HepG2 (cell line): Measurements from ENCODE around the gene RAI14. TPM values are rescaled to one million over a fixed set of nuclear protein-coding genes. Genes with fewer than 3 reads are reported as not detected.
A peak's percentile ranks its signal among the peaks of the same experiment; 100 is the strongest.

Experiments used
- BRF2 ChIP-seq: sonication (generic); formaldehyde crosslinking; IDR thresholded peaks from 2 replicates; pipeline ENCODE4 v1.8.1; 2022; ENCODE audit warnings: mild to moderate bottlenecking, missing genetic modification reagents
- DRAP1 ChIP-seq: IDR thresholded peaks from 2 replicates; pipeline ENCODE4 v1.6.1; 2016; ENCODE audit warnings: missing genetic modification reagents, missing compliant biosample characterization
- FOSL2 ChIP-seq: sonication (generic); formaldehyde crosslinking; IDR thresholded peaks from 2 replicates; pipeline ENCODE4 v1.4.0; 2020; ENCODE audit warnings: missing genetic modification reagents
- GABPB1 ChIP-seq: IDR thresholded peaks from 2 replicates; pipeline ENCODE4 v1.6.1; 2016; ENCODE audit warnings: mild to moderate bottlenecking, missing genetic modification reagents, moderate library complexity, missing compliant biosample characterization
- HNF4A ChIP-seq: sonication (generic); formaldehyde crosslinking; IDR thresholded peaks from 2 replicates; pipeline ENCODE4 v1.4.0; 2020; ENCODE audit warnings: missing genetic modification reagents
- KAT7 ChIP-seq: IDR thresholded peaks from 2 replicates; pipeline ENCODE4 v1.6.1; 2018; ENCODE audit warnings: borderline replicate concordance, missing compliant biosample characterization
- KDM5B ChIP-seq: sonication (generic); formaldehyde crosslinking; IDR thresholded peaks from 2 replicates; pipeline ENCODE4 v1.4.0; 2020; ENCODE audit warnings: missing genetic modification reagents, mild to moderate bottlenecking, borderline replicate concordance
- KLF13 ChIP-seq: sonication (generic); formaldehyde crosslinking; IDR thresholded peaks from 2 replicates; pipeline ENCODE4 v1.4.0; 2020; ENCODE audit warnings: mild to moderate bottlenecking, missing genetic modification reagents
- NR2C2 ChIP-seq: sonication (generic); formaldehyde crosslinking; IDR thresholded peaks from 2 replicates; pipeline ENCODE4 v1.4.0; 2020; ENCODE audit warnings: missing genetic modification reagents, mild to moderate bottlenecking, moderate library complexity, borderline replicate concordance
- PRDM15 ChIP-seq: sonication (generic); formaldehyde crosslinking; IDR thresholded peaks from 2 replicates; pipeline ENCODE4 v1.4.0; 2020; ENCODE audit warnings: missing genetic modification reagents
- ZNF30 ChIP-seq: sonication (generic); formaldehyde crosslinking; IDR thresholded peaks from 2 replicates; pipeline ENCODE4 v1.5.0; 2020; ENCODE audit warnings: mild to moderate bottlenecking, missing genetic modification reagents
- ZNF333 ChIP-seq: sonication (generic); formaldehyde crosslinking; IDR thresholded peaks from 2 replicates; pipeline ENCODE4 v1.4.0; 2020; ENCODE audit warnings: mild to moderate bottlenecking, missing genetic modification reagents, borderline replicate concordance
- ZNF431 ChIP-seq: sonication (generic); formaldehyde crosslinking; IDR thresholded peaks from 2 replicates; pipeline ENCODE4 v1.9.0; 2022; ENCODE audit warnings: missing genetic modification reagents, low read depth, mild to moderate bottlenecking, borderline replicate concordance
- ZNF616 ChIP-seq: sonication (generic); formaldehyde crosslinking; IDR thresholded peaks from 2 replicates; pipeline ENCODE4 v1.5.0; 2020; ENCODE audit warnings: low read depth, mild to moderate bottlenecking, missing genetic modification reagents
- ZNF784 ChIP-seq: sonication (generic); formaldehyde crosslinking; IDR thresholded peaks from 2 replicates; pipeline ENCODE4 v1.5.1; 2020; ENCODE audit warnings: missing genetic modification reagents, mild to moderate bottlenecking, borderline replicate concordance
- ZNF891 ChIP-seq: sonication (generic); formaldehyde crosslinking; IDR thresholded peaks from 2 replicates; pipeline ENCODE4 v1.5.0; 2020; ENCODE audit warnings: mild to moderate bottlenecking, missing genetic modification reagents
- ZSCAN20 ChIP-seq: sonication (generic); formaldehyde crosslinking; IDR thresholded peaks from 2 replicates; pipeline ENCODE4 v1.4.0; 2020; ENCODE audit warnings: missing genetic modification reagents, mild to moderate bottlenecking, borderline replicate concordance
- polyA plus RNA-seq, 8 experiments: library from polyadenylated mRNA; depleted of rRNA in 3 of 8; stranded (reverse) in 7 of 8; unstranded in 1 of 8; fragments of >200 nt; fragmentation: Illumina TruSeq in 4 of 8; extraction: Trizol in 4 of 8; gene quantifications; 2 replicates each; pipeline versions ENCODE4 v1.2.1 to v1.2.3, GENCODE V29; 2011 to 2016; ENCODE audit warnings: low read depth in 4 of 8, missing spikeins in 1 of 8, mixed read lengths in 1 of 8; ENCODE audit not compliant: insufficient read depth in 1 of 8
- total RNA-seq, 5 experiments: library from RNA; depleted of rRNA; stranded (reverse); fragments of >200 nt; fragmentation: Illumina TruSeq; extraction: Trizol; gene quantifications; 2 replicates each; pipeline ENCODE4 v1.2.3, GENCODE V29; 2016; ENCODE audit warnings: low read depth in 1 of 5
- TF ChIP-seq, protein P1 (sequence below): IDR thresholded peaks from 2 replicates; pipeline ENCODE4 v1.6.1; 2016; ENCODE audit warnings: mild to moderate bottlenecking

The RAI14 gene
- total and polyA plus RNA-seq, 2 of the 13 experiments (the other 11 are each of a cell fraction or from before 2014, with no cell fraction given) = 12.6 to 18.2 TPM

DNA sequence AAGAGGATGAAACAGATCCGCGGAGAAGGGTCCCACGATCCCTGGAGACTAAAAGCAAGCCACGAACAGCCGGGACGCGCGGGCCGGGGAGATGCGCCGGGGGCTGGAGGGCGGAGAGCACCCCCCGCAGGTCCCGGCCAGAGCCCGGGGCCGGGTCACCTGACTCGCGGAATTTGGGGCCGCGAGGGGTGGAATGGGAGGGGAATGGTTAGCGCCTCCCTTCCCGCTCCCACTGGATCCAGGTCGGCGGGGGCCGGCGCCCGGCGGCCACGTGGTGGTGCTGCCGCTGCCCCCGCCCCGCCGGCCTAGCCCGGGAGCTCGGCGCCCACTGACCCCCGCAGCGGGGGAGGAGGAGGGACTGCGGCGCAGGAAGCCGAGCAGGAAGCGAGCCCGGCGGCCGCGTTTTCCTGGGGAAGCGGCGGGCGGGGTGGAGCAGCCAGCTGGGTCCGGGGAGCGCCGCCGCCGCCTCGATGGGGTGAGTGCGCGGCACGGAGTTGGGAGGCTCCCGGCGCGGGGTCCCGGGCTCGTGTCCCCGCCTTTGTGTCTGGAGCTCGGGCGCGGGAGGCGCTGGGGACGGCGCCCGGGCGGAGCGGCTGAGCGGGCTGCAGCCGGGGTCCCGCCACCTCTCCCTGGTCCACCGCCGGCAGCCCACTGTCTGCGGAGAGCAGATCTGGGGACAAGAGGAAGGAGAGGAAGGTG, at the start of gene RAI14 (continued):
- TF ChIP-seq ZSCAN20 (peak; percentile 51; the same call in 1 of the 2 replicates), GABPB1 (peak; percentile 82; the same call in 1 of the 2 replicates), KAT7 (0 out of 2 replicates have a peak, but pooled peaks have one; percentile 35), ZNF431 (CRISPR knock-in tag) (peak; percentile 63; the same call in 1 of the 2 replicates), ZNF891 (peak; percentile 19; the same call in 1 of the 2 replicates), ZNF616 (CRISPR knock-in tag) (peak; percentile 68; the same call in 1 of the 2 replicates), HNF4A (CRISPR knock-in tag) (no peak), FOSL2 (CRISPR knock-in tag) (no peak), BRF2 (0 out of 2 replicates have a peak, but pooled peaks have one; percentile 58), KDM5B (CRISPR knock-in tag) (peak; percentile 67), ZNF30 (no peak), NR2C2 (CRISPR knock-in tag) (peak; percentile 29; the same call in 1 of the 2 replicates), KLF13 (CRISPR knock-in tag) (no peak), ZNF333 (CRISPR knock-in tag) (no peak), PRDM15 (CRISPR knock-in tag) (peak; percentile 58; the same call in 1 of the 2 replicates), DRAP1 (CRISPR knock-in tag) (no peak), ZNF784 (CRISPR knock-in tag) (peak; percentile 65; the same call in 1 of the 2 replicates)
- TF ChIP-seq, protein P1, sequence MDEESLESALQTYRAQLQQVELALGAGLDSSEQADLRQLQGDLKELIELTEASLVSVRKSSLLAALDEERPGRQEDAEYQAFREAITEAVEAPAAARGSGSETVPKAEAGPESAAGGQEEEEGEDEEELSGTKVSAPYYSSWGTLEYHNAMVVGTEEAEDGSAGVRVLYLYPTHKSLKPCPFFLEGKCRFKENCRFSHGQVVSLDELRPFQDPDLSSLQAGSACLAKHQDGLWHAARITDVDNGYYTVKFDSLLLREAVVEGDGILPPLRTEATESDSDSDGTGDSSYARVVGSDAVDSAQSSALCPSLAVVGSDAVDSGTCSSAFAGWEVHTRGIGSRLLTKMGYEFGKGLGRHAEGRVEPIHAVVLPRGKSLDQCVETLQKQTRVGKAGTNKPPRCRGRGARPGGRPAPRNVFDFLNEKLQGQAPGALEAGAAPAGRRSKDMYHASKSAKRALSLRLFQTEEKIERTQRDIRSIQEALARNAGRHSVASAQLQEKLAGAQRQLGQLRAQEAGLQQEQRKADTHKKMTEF = peak; percentile 39; the same call in 1 of the 2 replicates
